CD4-positive, alpha-beta memory T cell (primary cell): Measurements from ENCODE around the gene DRGX. TPM values are rescaled to one million over a fixed set of nuclear protein-coding genes. Genes with fewer than 3 reads are reported as not detected.
A peak's percentile ranks its signal among the peaks of the same experiment; 100 is the strongest.

ENCODE experiments used
- CTCF ChIA-PET: fragments of 350-600 bp; sonication (Branson Sonifier 250); formaldehyde crosslinking; loops from one replicate; lab custom pipeline; 2021; ENCODE audit warnings: inconsistent platforms; ENCODE audit not compliant: partially characterized antibody; lab: Charles Lee
- POLR2A ChIA-PET: fragments of 350-600 bp; sonication (Branson Sonifier 250); formaldehyde crosslinking; loops from one replicate; lab custom pipeline; 2021; ENCODE audit not compliant: partially characterized antibody; lab: Charles Lee
- DNase-seq, 5 donors: peaks; one replicate each; pipeline versions ENCODE4 v3.0.0 to v3.0.0-alpha.2; 2020 to 2022; ENCODE audit warnings: mixed read lengths in 1 of 5
- H3K27ac ChIP-seq: one replicate; pipeline ENCODE4 v1.7.0; 2013; ENCODE audit warnings: low read depth, low read length
- H3K27me3 ChIP-seq: 2 replicates; pipeline ENCODE4 v1.7.0; 2013; ENCODE audit warnings: mild to moderate bottlenecking, low read length, moderate library complexity; ENCODE audit not compliant: insufficient read depth
- H3K36me3 ChIP-seq: 2 replicates; pipeline ENCODE4 v1.7.0; 2013; ENCODE audit warnings: mild to moderate bottlenecking, low read length, moderate library complexity; ENCODE audit not compliant: insufficient read depth
- H3K4me1 ChIP-seq: 2 replicates; pipeline ENCODE4 v1.7.0; 2013; ENCODE audit warnings: mild to moderate bottlenecking, low read length, moderate library complexity; ENCODE audit not compliant: insufficient read depth
- H3K4me3 ChIP-seq, 2 donors: one replicate each; pipeline ENCODE4 v1.7.0; 2013; ENCODE audit warnings: low read length in 2 of 2, mild to moderate bottlenecking in 1 of 2
- H3K9me3 ChIP-seq, 2 donors: one replicate each; pipeline ENCODE4 v1.7.0; 2013; ENCODE audit warnings: low read length in 2 of 2, control low read depth in 1 of 2; ENCODE audit not compliant: control insufficient read depth in 1 of 2
- H3K27ac Mint-ChIP-seq, 7 donors: one replicate each; pipeline ENCODE4 v1.8.0; 2020 to 2021; ENCODE audit warnings: mixed read lengths in 7 of 7, mild to moderate bottlenecking in 6 of 7, inconsistent platforms in 3 of 7, moderate library complexity in 3 of 7
- H3K27me3 Mint-ChIP-seq, 2 donors: one replicate each; pipeline ENCODE4 v1.8.0; 2020 to 2021; ENCODE audit warnings: mixed read lengths in 2 of 2
- H3K36me3 Mint-ChIP-seq, 2 donors: one replicate each; pipeline ENCODE4 v1.8.0; 2020 to 2021; ENCODE audit warnings: mixed read lengths in 2 of 2, inconsistent platforms in 1 of 2, mild to moderate bottlenecking in 1 of 2
- H3K4me1 Mint-ChIP-seq, 4 donors: one replicate each; pipeline ENCODE4 v1.8.0; 2020 to 2021; ENCODE audit warnings: mixed read lengths in 4 of 4, mild to moderate bottlenecking in 1 of 4
- H3K4me3 Mint-ChIP-seq, 8 donors: one replicate each; pipeline ENCODE4 v1.8.0; 2020 to 2021; ENCODE audit warnings: mixed read lengths in 8 of 8, mild to moderate bottlenecking in 7 of 8, moderate library complexity in 6 of 8, inconsistent platforms in 3 of 8
- H3K9me3 Mint-ChIP-seq, 8 donors: one replicate each; pipeline ENCODE4 v1.8.0; 2020 to 2021; ENCODE audit warnings: mixed read lengths in 8 of 8, mild to moderate bottlenecking in 5 of 8, inconsistent platforms in 3 of 8, moderate library complexity in 1 of 8
- intact Hi-C: fragments of 100-400 bp; cut with micrococcal nuclease; formaldehyde crosslinking; loops from one replicate; pipeline ENCODE4 v1.15.1; 2023
- polyA plus RNA-seq, 2 donors: library from polyadenylated mRNA; unstranded; fragments of 300-500 nt; fragmentation: Illumina TruSeq; gene quantifications; one replicate each; pipeline ENCODE4 v1.2.3, GENCODE V29; 2021
- total RNA-seq, 2 experiments: library from RNA; stranded (reverse); gene quantifications; one replicate each; pipeline ENCODE4 v1.2.3, GENCODE V29; 2021

The DRGX gene
- total and polyA plus RNA-seq, 4 experiments from 2014 or later = not detected

GRCh38 chr10:49338604-49339003, 57.3 kb downstream of the DRGX start:
- Mint-ChIP-seq H3K4me1 (peaks cover 5 to 18% (median 12%) of the 10 kb centered on the region in 4 donors), H3K4me3 (no peak overlapping the region), H3K27me3 (peaks cover 4 to 9% of the 10 kb centered on the region in 2 donors), H3K9me3 (peaks cover 4 to 24% (median 14%) of the 10 kb centered on the region in 8 donors), H3K36me3 (peaks cover 6% of the 10 kb centered on the region in 2 donors), H3K27ac (no peak overlapping the region)
- no peaks in the 10 kb centered on the region for H3K9me3 ChIP-seq
- no peak for DNase-seq
- H3K27me3 ChIP-seq = no peaks in the 10 kb centered on the region
- no peaks in the 10 kb centered on the region for H3K36me3 ChIP-seq
- peaks cover 6% of the 10 kb centered on the region for H3K4me1 ChIP-seq
- no peak overlapping the region for H3K4me3 ChIP-seq
- CTCF ChIA-PET = no interaction called here
- POLR2A ChIA-PET = no interaction called here
- no peak overlapping the region for H3K27ac ChIP-seq
- intact Hi-C loops = no loop called here

DNA sequence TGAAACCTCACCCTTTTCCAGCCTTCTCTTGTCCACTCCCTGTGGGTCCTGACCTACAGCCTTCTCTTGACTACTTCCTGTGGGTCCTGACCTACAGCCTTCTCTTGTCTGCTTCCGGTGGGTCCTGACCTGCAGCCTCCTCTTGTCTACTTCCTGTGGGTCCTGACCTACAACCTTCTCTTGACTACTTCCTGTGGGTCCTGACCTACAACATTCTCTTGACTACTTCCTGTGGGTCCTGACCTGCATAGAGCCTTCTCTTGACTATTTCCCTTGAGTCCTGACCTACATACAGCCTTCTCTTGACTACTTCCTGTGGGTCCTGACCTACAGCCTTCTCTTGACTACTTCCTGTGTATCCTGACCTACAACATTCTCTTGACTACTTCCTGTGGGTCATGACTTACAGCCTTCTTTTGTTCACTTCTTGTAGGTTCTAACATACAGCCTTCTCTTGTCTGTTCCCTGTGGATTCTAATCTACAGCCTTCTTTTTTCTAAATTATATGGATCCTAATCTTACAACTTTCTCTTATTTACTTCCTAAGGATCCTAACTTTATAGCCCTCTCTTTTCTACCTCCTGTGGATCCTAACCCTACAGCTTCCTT, 60.4 kb downstream of the DRGX start:
- Mint-ChIP-seq H3K27ac (peak overlapping the region; percentile 45 to 93 (median 84)), H3K4me1 (peaks cover 5 to 18% (median 12%) of the 10 kb centered on the region in 4 donors), H3K27me3 (peaks cover 3 to 6% of the 10 kb centered on the region in 2 donors), H3K9me3 (peaks cover 4 to 27% (median 14%) of the 10 kb centered on the region in 8 donors), H3K36me3 (peaks cover 6% of the 10 kb centered on the region in 2 donors), H3K4me3 (peak overlapping the region in 4 of 8 donors; percentile 1 to 34 (median 16))
- Histone ChIP-seq H3K27me3 (no peaks in the 10 kb centered on the region), H3K36me3 (no peaks in the 10 kb centered on the region), H3K27ac (no peak overlapping the region), H3K9me3 (no peaks in the 10 kb centered on the region), H3K4me3 (no peak overlapping the region), H3K4me1 (peaks cover 6% of the 10 kb centered on the region)
- ChIA-PET POLR2A (no interaction called here), CTCF (no interaction called here)
- DNase-seq = peak in 4 of 5 donors; percentile 8 to 31 (median 12)
- intact Hi-C loops = no loop called here

DNA sequence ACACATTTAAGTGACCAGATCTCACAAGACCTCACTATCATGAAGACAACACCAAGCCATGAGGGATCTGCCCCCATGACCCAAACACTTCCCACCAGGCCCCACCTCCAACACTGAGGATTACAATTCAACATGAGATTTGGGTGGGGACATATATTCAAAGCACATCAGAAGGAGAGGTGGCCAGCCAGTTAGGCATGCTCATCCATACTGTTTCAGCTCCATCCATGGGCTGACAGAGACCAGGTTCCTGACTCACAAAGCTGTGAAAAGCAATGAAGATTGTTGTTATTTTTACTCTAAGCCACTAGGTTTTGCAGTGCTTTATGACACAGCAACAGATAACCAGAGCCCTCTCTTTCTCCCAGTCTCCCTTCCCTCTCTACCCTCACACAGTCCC, 60.9 kb downstream of the DRGX start:
- Mint-ChIP-seq H3K4me1 (peaks cover 5 to 18% (median 12%) of the 10 kb centered on the region in 4 donors), H3K36me3 (peaks cover 6% of the 10 kb centered on the region in 2 donors), H3K9me3 (peaks cover 4 to 27% (median 14%) of the 10 kb centered on the region in 8 donors), H3K27me3 (peaks cover 3 to 6% of the 10 kb centered on the region in 2 donors), H3K4me3 (no peak overlapping the region), H3K27ac (peak overlapping the region; percentile 45 to 93 (median 84))
- no peaks in the 10 kb centered on the region for H3K9me3 ChIP-seq
- intact Hi-C loops = no loop called here
- H3K27ac ChIP-seq = no peak overlapping the region
- no peak overlapping the region for H3K4me3 ChIP-seq
- CTCF ChIA-PET = no interaction called here
- H3K27me3 ChIP-seq = no peaks in the 10 kb centered on the region
- POLR2A ChIA-PET = no interaction called here
- no peak for DNase-seq
- H3K36me3 ChIP-seq = no peaks in the 10 kb centered on the region
- H3K4me1 ChIP-seq = peaks cover 6% of the 10 kb centered on the region

- peaks cover 6% of the 10 kb centered on the region for H3K4me1 ChIP-seq
- DNase-seq = no peak
- no peaks in the 10 kb centered on the region for H3K36me3 ChIP-seq
- ChIA-PET CTCF (no interaction called here), POLR2A (no interaction called here)
- Mint-ChIP-seq H3K4me3 (no peak overlapping the region), H3K4me1 (peaks cover 5 to 18% (median 12%) of the 10 kb centered on the region in 4 donors), H3K36me3 (peaks cover 6% of the 10 kb centered on the region in 2 donors), H3K27me3 (peaks cover 2 to 3% of the 10 kb centered on the region in 2 donors), H3K9me3 (peaks cover 4 to 27% (median 14%) of the 10 kb centered on the region in 8 donors), H3K27ac (no peak overlapping the region)
- H3K4me3 ChIP-seq = no peak overlapping the region
- H3K27me3 ChIP-seq = no peaks in the 10 kb centered on the region
- no peaks in the 10 kb centered on the region for H3K9me3 ChIP-seq
- no peak overlapping the region for H3K27ac ChIP-seq
- intact Hi-C loops = no loop called here
Observed at GRCh38 chr10:49333192-49333591, 62.7 kb downstream of the DRGX start.

DNA sequence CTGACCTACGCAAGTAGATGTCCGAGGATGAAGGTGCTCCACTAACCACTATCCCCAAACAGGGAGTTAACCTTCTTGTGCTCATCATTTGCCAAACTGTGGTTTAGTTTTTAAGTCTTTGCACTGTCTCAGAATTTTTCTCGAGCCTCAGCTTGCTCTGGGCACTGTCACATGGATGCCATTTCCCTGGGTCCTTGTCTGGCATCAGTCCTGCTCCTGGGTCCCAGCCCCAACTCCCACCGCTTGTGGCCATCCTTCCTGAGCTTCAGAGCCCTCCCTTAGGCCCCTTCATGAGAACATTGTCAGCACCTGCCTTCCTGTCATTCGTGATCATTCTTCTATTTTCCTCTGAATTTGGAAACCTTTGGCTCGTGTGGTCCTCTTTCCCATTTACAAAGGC, 63.1 kb downstream of the DRGX start:
- Histone ChIP-seq H3K9me3 (no peaks in the 10 kb centered on the region), H3K4me3 (no peak overlapping the region), H3K27me3 (no peaks in the 10 kb centered on the region), H3K36me3 (no peaks in the 10 kb centered on the region), H3K27ac (no peak overlapping the region), H3K4me1 (peaks cover 6% of the 10 kb centered on the region)
- peaks cover 4 to 27% (median 14%) of the 10 kb centered on the region in 8 donors for H3K9me3 Mint-ChIP-seq
- H3K4me1 Mint-ChIP-seq = peaks cover 5 to 18% (median 12%) of the 10 kb centered on the region in 4 donors
- no peak overlapping the region for H3K27ac Mint-ChIP-seq
- POLR2A ChIA-PET = no interaction called here
- H3K27me3 Mint-ChIP-seq = peaks cover 2 to 3% of the 10 kb centered on the region in 2 donors
- peaks cover 6% of the 10 kb centered on the region in 2 donors for H3K36me3 Mint-ChIP-seq
- intact Hi-C loops = no loop called here
- CTCF ChIA-PET = no interaction called here
- no peak overlapping the region for H3K4me3 Mint-ChIP-seq
- DNase-seq = no peak

DNA sequence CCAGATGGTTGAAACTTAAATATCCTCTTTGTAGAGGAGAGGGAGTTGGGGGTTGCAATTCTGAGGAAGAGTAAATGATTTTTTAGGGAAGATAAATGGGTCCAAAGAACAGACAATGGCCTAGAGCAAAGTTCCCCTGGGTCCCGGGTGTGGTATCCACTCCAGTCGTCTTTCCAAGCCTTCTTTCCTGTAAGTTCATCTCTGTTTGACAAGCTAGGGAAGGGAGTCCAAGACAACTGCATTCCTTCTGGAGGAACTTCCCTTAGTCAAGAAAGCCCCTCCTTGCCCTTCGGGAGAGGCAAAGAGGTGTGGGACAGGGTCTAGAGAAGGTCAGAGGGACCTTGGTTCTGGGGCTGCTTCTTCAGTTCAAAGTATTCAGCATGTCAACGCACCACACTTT, 63.6 kb downstream of the DRGX start:
- H3K27ac ChIP-seq = no peak overlapping the region
- H3K27ac Mint-ChIP-seq = no peak overlapping the region
- peaks cover 5 to 18% (median 12%) of the 10 kb centered on the region in 4 donors for H3K4me1 Mint-ChIP-seq
- POLR2A ChIA-PET = no interaction called here
- H3K27me3 Mint-ChIP-seq = peaks cover 2 to 3% of the 10 kb centered on the region in 2 donors
- H3K36me3 ChIP-seq = no peaks in the 10 kb centered on the region
- H3K27me3 ChIP-seq = no peaks in the 10 kb centered on the region
- H3K4me1 ChIP-seq = peaks cover 6% of the 10 kb centered on the region
- H3K4me3 ChIP-seq = no peak overlapping the region
- no peak for DNase-seq
- peaks cover 4 to 27% (median 14%) of the 10 kb centered on the region in 8 donors for H3K9me3 Mint-ChIP-seq
- H3K9me3 ChIP-seq = no peaks in the 10 kb centered on the region
- H3K36me3 Mint-ChIP-seq = peaks cover 6% of the 10 kb centered on the region in 2 donors
- CTCF ChIA-PET = no interaction called here
- intact Hi-C loops = no loop called here
- no peak overlapping the region for H3K4me3 Mint-ChIP-seq

DNA sequence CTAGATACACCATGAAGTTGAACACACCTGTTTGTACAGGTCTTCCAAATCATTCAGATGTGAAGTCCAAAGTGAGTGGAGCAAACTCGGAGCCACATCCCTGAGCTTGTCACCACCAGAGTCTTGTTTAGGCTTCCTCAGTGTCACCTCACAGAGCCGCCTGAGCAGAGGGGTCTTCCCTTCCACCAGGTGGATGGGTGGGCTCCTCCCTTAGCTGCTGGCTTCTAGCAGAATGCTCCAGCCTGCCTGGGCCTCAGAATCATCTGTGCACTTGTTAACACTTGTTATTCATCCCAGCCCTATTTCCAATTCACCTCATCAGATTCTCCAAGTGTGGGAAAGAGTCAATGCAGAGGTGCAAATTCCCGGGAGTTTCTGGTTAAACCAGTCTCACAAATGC, 64.5 kb downstream of the DRGX start:
- Histone ChIP-seq H3K36me3 (no peaks in the 10 kb centered on the region), H3K4me1 (peaks cover 6% of the 10 kb centered on the region), H3K9me3 (no peaks in the 10 kb centered on the region), H3K4me3 (no peak overlapping the region), H3K27me3 (no peaks in the 10 kb centered on the region), H3K27ac (no peak overlapping the region)
- intact Hi-C loops = no loop called here
- peaks cover 5 to 18% (median 12%) of the 10 kb centered on the region in 4 donors for H3K4me1 Mint-ChIP-seq
- DNase-seq = no peak
- no peak overlapping the region for H3K27ac Mint-ChIP-seq
- ChIA-PET CTCF (no interaction called here), POLR2A (no interaction called here)
- no peak overlapping the region for H3K4me3 Mint-ChIP-seq
- peaks cover 2 to 23% (median 14%) of the 10 kb centered on the region in 8 donors for H3K9me3 Mint-ChIP-seq
- peaks cover 0 to 3% of the 10 kb centered on the region in 2 donors for H3K27me3 Mint-ChIP-seq
- peaks cover 6% of the 10 kb centered on the region in 2 donors for H3K36me3 Mint-ChIP-seq
